Stimulated activated naive CD4-positive, alpha-beta T cell treated with Interleukin-2 at 50 U/mL for 16 hours (primary cell): Measurements from ENCODE around the gene IL34.
"Not testable (repeated sequence)": the region's sequence is repeated elsewhere in the genome, so short reads cannot be mapped to it uniquely, and the experiment has no call there.

Experiments
- DNase-seq: peaks from one replicate; lab custom pipeline; 2025; lab: John Stamatoyannopoulos, UW

IL34 gene

DNA sequence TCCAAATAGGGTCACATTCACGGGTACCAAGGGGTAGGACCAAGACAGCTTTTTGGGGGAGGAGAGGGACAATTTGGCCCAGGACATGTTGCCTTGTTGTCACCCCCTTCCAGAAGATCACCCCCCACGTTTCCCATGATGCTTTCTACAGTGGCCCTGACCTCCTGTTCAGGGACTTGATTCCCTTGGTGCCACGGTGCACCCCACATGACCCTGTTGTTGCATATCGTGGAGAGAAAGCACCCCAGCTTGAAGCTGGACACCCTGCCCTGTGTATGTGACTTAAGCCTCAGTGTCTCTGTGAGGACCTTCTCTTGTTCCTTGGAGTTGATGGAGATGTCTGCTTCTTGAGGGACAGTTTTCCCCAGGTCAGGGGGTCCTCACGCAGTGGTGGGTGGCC lies 12.6 kb downstream of the IL34 start:
- no peak for DNase-seq

DNA sequence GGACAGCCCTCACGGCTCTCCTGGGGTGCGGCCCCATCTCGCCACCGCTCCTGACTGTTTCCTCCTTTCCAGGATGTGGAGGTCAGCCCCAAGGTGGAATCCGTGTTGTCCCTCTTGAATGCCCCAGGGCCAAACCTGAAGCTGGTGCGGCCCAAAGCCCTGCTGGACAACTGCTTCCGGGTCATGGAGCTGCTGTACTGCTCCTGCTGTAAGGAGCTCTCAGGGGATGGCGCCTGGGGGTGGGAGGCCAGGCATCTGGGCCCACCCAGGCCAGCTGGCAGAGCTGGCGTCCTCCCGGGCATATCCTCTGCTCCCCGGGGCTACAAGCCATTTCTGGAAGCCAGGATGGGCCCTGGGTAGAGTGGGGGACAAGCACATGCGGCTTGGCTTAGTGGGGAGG lies 13.2 kb downstream of the IL34 start:
- DNase-seq: no peak

DNA sequence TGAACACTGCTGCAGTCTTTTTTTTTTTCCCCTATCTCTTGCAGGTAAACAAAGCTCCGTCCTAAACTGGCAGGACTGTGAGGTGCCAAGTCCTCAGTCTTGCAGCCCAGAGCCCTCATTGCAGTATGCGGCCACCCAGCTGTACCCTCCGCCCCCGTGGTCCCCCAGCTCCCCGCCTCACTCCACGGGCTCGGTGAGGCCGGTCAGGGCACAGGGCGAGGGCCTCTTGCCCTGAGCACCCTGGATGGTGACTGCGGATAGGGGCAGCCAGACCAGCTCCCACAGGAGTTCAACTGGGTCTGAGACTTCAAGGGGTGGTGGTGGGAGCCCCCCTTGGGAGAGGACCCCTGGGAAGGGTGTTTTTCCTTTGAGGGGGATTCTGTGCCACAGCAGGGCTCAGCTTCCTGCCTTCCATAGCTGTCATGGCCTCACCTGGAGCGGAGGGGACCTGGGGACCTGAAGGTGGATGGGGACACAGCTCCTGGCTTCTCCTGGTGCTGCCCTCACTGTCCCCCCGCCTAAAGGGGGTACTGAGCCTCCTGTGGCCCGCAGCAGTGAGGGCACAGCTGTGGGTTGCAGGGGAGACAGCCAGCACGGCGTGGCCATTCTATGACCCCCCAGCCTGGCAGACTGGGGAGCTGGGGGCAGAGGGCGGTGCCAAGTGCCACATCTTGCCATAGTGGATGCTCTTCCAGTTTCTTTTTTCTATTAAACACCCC lies 13.8 kb downstream of the IL34 start:
- DNase-seq: no peak

GRCh38 chr16:70660672-70661350 lies 14.5 kb downstream of the IL34 start:
- no peak for DNase-seq

- no peak for DNase-seq
Observed at GRCh38 chr16:70661534-70661917, 15.2 kb downstream of the IL34 start.

DNA sequence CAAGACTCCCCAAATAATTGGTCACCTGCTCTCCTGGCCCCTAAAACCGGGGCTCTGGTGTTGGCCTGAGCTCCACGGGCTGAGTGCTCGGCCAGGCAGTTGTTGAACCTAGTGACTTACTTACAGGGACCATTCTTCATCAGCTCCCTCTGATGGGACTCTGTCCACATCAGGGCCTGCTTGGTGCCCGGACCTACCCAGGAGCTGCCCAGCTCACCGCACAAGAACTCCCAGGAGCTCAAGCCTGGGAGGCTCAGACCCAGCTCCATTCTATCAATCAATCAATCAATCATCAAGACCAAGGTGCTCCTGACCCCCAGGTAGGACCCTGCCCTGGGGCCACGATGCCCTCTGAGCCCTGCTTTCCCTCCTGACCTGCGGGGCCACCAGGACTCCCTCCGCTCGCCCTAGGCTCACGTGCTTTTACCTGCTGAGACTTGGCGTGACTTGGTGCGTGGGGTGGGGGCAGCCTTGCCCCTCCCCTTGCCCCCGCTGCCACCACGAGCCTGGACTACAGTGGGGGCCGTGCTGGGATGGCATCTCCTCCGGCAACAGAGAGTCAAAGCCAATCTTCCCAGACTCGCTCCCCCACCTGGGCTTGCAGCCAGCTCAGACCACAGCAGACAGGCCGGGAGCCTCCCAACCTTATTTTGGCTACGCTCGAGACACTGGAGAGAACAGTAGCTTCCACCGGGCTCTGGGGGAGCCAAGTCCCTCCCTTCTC lies 15.7 kb downstream of the IL34 start:
- no peak for DNase-seq

DNA sequence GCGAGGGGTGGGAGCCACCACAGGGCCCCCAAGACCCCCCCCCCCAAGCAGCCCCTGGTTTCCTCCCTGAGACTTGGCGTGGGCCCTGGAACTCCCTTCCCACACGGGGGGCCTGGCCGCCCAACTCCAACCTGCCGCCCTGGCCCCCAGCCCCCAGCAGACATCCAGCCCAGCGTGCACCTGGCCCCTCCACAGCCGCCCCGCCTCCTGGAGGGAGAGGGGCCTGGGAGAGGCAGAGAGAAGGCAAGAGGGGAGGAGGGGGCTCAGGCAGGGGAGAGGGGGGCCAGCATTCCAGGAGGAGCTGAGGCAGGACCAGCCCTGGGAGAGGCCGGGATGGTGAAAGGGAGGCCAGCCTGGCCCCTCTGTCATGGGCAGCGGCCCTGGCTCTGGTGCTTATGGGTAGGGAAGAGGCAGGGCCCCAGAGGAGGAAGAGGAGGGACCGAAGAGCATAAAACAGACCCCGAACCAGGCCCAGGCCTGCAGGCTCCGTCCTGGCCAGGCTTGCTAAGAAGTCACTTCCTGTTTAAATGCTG lies 16.7 kb downstream of the IL34 start:
- no peak for DNase-seq

GRCh38 chr16:70663524-70664324 lies 17.4 kb downstream of the IL34 start:
- no peak for DNase-seq

DNA sequence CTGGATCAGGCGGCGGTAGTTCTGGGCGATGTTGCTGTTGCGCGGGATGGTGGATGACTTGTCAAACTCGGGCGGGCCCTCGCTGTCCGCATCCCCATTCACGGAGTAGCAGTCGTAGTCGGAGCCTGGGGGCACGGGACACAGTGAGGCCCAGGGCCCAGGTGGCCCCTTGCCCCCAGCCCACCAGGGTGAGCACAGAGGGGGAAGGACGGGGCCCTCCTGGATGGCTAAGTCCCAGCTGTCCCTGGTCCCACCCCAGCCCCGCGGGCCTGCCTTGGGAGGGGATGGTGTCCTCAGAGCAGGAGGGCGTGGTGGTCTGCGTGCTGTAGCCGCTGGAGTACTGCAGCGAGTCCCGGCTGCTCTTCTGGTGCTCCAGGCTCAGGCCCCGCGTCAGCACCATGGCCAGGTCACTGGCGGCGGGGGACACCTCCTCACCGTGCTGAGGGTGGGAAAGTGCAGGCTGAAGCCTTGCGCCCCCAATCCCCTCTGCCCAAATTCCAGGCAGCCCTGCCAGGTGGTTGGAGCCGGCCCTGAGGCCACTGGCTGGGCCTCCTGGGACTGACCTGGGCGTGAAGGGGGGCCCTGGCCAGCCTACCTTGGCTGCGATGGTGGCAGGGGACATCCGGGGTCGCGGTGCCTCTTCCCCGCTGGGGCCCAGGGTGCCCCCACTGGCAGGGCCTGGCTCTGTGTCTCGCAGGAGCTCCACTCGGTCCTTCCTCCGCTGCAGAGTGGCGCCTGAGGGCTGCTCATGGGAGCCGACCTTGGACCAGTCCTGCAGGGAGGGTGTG lies 18.2 kb downstream of the IL34 start:
- no peak for DNase-seq

DNA sequence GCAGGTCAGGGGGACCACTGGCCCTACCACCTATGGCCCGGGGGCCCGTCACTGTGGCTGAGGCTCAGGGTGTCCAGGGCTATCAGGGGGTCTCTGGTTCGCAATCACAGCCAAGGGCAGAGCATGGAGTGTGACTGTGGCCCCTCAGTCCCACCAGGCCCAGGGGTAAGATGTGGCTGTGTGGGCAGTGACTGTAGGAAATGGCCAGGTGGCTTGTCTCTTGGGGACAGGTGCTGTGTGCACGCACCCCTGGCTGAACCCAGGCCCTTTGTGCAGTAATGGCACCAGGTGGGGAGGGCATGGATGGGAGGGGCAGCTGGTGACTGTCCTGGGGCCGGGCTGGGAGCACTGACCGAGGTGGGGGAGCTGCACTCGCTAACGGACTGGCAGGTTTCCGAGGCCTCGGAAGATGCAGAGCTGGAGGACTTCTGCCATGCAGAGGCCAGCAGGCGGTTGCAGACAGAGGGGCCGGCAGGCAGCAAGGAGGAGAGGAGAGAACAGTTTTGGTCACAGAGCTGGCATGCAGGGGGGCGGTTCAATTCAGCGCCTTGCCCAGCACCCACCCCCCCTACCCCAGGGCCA lies 18.8 kb downstream of the IL34 start:
- no peak for DNase-seq

DNA sequence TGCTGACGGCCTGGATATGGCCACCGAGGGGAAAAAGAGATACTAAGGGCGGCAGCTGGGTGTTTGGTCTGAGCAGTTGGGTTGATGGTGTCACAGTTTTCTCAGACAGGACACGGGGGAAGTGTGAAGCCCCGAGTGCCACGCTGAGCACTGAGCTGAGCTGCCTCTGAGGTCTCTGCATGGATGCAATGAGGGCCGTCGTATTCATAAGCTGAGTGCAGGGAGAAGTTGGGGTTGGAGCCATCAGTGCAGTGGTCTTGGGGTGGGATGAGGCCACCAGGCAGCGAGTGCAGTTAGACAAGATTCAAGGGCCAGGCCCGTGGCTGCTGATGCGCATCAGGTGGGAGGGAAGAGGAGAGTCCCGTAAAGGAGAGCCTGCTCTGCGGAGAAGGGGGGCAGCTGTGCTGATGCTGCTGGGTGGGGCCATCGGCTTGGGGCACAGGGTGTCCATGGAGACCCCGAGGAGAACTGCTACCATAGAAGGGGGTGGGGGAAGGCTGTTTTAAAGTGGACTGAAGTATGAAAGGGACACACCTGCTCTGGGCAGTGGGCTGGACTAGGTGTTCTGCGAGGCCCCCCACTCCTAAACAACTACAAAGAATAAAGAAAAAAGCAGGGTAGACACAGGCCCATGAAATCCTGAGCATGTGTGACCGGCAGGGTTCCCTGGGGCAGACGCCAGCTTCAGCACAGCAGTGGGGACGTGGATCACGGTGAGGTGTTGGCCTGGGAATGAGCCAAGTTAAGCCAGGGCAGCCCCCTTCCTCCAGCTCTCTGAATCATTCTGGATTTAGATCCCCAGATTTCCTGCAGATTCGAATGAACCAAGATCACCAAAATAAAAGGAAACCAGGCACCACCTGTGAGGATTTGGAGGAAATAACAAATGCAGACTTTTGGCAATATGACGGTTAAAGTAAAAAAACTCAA lies 19.7 kb downstream of the IL34 start:
- DNase-seq: no peak

GRCh38 chr16:70670175-70670574 lies 23.8 kb downstream of the IL34 start:
- DNase-seq: no peak

DNA sequence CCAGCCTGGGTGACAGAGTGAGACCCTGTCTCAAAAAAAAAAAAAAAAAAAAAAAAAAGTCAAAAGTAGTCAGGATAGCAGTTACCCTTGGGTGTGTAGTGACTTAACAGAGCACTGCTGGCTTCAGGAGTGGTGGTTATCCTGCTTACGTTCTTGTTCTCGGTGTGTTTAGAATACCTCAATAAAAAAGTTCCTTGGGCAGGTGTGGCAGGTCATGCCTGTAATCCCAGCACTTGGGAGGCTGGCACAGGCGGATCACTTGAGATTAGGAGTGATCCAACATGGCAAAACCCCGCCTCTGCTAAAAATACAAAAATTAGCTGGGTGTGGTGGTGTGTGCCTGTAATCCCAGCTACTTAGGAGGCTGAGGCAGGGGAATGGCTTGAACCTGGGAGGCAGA lies 24.6 kb downstream of the IL34 start:
- DNase-seq: not testable (repeated sequence)

GRCh38 chr16:70674221-70675014 lies 28.1 kb downstream of the IL34 start:
- no peak for DNase-seq

GRCh38 chr16:70675851-70676513 lies 29.6 kb downstream of the IL34 start:
- no peak for DNase-seq

DNA sequence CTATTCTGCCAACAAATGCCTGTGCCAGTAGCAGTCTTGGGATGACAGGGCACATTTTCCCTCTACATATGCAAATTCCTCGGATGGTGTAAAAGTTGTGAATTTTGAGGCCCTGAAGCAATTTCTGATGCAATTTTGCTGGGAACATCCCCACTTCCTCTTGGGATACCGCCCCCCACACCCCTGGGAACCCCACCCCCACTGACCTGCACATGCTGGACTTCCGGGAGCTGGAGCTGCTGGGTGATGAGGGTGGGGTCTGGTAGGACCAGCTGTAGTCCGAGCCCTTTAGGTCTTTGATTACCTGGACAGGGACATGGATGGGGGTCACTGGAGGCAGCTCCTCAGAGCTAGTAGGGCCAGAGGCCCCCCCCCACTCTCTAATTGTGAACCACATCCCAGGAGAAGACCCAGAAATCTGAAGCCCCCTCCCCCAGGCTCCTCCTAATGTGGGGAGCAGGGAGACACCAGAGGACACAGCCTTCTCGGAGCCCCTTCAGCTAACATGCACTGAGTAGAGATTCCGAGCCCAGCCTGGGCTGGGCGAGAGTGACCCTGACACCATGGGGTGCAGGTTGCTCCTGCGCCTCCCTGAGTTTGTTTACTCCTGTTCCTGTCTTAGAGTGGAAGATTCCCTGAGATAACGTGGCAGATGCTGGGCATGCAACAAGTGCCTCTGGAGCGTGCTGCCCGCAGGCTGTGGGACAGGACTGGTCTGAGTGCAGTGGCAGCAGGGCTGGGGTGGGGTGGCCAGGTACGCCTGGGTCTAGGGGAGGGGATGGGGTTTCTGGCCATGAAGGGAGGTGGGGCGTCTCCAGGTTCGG lies 30.5 kb downstream of the IL34 start:
- no peak for DNase-seq

DNA sequence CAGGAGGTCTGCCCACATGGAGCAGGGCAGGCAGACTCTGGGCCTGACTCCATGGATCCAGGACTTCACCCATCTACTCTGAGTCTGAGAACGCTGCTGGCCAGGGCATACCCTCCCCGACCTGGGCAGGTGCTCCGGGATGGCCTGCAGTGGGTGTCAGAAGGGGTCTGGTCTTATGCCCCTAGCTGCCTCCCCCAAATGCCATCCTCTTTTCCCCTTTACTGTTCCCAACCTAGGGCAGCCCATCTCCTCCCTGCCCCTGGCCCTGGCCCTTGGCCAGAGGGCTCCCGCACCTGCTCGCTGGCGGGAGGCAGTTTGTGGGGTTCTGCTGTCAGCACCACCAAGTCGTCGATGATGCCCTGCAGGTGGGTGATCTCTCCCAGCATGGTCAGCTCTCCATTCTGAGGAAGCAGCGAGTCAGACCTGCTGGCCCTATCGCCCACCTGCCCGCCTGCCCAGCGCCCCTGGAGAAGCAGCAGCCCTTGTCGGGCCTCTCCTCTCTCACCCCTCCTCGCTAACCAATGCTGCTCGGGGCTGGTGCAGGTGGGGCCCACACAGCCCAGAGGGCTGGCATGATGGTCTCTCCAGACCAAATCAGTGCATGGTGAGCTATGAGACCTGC lies 31.3 kb downstream of the IL34 start:
- no peak for DNase-seq
